ENCODE measurements around the gene ERBB2.
A peak's percentile ranks its signal among the peaks of the same experiment; 100 is the strongest.
"Not testable (repeated sequence)": the region's sequence is repeated elsewhere in the genome, so short reads cannot be mapped to it uniquely, and the experiment has no call there.

Gene ERBB2

DNA sequence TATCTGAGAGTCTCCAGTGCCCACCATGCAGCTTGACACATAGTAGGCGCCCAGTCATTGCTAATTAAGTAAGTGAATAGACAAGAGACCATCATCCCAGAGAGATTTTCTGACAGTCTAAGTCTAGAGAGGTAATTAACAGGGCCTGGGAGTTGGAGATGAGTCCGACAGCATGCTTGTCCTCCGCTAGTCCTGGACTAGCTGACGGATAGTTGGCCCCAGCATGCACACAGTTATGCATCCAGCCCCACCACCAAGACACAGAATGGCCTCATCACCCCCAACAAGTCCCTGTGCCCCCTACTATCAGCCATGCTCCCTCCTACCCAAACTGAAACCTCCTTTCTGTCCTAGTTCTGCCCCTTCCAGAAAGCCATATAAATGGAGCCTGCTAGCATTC lies 47.9 kb downstream of the ERBB2 start:
- TF ChIP-seq POLR2A (IDR thresholded peaks at IDR 0.05; ENCODE audit: extremely low read depth, insufficient read length) (no peak), MYC (IDR thresholded peaks at IDR 0.05; ENCODE audit: low read depth, low read length) (no peak)
- TF ChIP-seq, protein P1, sequence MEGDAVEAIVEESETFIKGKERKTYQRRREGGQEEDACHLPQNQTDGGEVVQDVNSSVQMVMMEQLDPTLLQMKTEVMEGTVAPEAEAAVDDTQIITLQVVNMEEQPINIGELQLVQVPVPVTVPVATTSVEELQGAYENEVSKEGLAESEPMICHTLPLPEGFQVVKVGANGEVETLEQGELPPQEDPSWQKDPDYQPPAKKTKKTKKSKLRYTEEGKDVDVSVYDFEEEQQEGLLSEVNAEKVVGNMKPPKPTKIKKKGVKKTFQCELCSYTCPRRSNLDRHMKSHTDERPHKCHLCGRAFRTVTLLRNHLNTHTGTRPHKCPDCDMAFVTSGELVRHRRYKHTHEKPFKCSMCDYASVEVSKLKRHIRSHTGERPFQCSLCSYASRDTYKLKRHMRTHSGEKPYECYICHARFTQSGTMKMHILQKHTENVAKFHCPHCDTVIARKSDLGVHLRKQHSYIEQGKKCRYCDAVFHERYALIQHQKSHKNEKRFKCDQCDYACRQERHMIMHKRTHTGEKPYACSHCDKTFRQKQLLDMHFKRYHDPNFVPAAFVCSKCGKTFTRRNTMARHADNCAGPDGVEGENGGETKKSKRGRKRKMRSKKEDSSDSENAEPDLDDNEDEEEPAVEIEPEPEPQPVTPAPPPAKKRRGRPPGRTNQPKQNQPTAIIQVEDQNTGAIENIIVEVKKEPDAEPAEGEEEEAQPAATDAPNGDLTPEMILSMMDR (IDR thresholded peaks at IDR 0.05; ENCODE audit: low read depth, low read length) = no peak
- TF ChIP-seq, protein P2, sequence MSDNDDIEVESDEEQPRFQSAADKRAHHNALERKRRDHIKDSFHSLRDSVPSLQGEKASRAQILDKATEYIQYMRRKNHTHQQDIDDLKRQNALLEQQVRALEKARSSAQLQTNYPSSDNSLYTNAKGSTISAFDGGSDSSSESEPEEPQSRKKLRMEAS (IDR thresholded peaks at IDR 0.05; ENCODE audit: low read depth, low read length) = no peak
- DNase-seq (ENCODE audit: low read depth) = no peak

GRCh38 chr17:39748444-39749034 lies 48.7 kb downstream of the ERBB2 start:
- not testable (repeated sequence) for DNase-seq (ENCODE audit: low read depth); H3K4me3 ChIP-seq (ENCODE audit: low read depth, low read length)

More for the DNA sequence above, 47.9 kb downstream of the ERBB2 start:
- no peak overlapping the region for H3K4me3 ChIP-seq (ENCODE audit: low read depth, low read length)

DNA sequence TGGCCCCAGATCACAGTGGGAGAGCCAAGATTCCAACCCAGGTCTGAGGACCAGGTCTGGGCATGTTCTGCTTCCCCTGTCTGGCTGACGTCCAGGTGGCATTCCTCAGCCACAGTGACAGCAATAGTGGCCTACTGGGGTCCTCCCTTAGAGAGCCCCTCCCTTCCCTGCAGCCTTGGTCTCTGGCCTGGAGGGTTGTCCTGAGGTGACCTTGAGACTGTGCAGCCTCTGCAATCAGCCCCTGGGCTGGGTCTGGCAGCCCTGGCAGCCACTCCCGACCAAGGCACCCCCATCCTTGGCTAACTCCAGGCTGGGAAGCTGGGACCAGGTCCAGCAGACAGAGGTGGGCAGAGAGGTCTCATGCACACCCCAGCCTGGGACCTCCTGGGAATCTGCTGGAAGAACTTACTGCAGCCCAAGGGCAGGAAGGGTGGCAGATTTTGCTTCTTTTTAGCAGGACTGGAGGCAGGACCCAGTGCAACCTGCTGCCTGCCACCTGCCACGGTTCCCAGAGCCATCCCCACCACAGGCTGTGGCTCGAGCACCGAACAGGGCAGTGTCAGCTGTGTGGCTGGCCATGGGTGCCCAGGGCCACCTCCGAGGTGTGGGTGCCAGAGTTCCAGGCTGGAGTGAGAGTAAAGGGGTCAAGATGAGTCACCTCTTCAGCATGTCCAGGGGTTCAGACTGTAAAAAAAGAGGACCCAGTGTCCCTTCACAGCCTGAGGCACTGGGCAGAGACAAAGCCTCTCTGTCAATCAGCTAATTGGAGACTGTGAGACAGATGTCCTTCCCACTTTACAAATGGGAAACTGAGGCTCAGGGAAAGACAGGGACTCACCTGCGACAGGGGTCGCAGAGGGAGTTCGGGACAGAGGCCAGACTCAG lies 50.5 kb downstream of the ERBB2 start:
- TF ChIP-seq, protein P1 (IDR thresholded peaks at IDR 0.05; ENCODE audit: low read depth, low read length) = no peak
- TF ChIP-seq MYC (IDR thresholded peaks at IDR 0.05; ENCODE audit: low read depth, low read length) (no peak), POLR2A (IDR thresholded peaks at IDR 0.05; ENCODE audit: extremely low read depth, insufficient read length) (no peak)
- TF ChIP-seq, protein P2 (IDR thresholded peaks at IDR 0.05; ENCODE audit: low read depth, low read length) = no peak
- no peak overlapping the region for H3K4me3 ChIP-seq (ENCODE audit: low read depth, low read length)
- no peak for DNase-seq (ENCODE audit: low read depth)

DNA sequence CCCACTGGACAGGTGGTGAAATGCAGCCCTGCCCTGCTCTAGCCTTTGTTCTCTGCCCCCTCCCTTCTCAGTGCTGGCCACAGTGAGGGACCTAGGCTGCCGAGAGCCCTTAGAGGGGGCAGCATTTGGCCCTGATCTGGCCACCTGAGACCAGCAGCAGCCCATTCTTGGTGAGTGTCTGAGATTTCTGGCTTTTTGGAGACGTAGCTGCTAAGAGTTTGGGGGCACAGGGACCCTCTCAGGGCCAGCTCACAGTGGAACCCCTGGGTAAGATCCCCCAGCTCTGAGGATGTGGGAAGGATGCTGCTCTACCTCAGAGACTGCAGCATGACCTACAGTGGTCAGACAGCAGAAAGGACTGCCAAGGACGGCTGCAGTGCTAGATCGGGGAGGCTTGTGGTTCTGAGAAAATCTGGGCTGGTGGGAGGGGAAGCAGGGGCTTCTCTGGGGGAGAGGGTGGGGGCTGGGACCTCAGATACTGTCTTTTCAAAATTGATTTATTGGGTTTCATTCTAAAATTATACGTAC lies 51.2 kb downstream of the ERBB2 start:
- DNase-seq (ENCODE audit: low read depth) = no peak
- no peak overlapping the region for H3K4me3 ChIP-seq (ENCODE audit: low read depth, low read length)
- TF ChIP-seq MYC (IDR thresholded peaks at IDR 0.05; ENCODE audit: low read depth, low read length) = no peak
- TF ChIP-seq, protein P2 (IDR thresholded peaks at IDR 0.05; ENCODE audit: low read depth, low read length) = no peak
- no peak for TF ChIP-seq POLR2A (IDR thresholded peaks at IDR 0.05; ENCODE audit: extremely low read depth, insufficient read length)
- TF ChIP-seq, protein P1 (IDR thresholded peaks at IDR 0.05; ENCODE audit: low read depth, low read length) = no peak

- H3K4me3 ChIP-seq (ENCODE audit: low read depth, low read length) = no peak overlapping the region
- no peak for DNase-seq (ENCODE audit: low read depth)
- no peak for TF ChIP-seq MYC (IDR thresholded peaks at IDR 0.05; ENCODE audit: low read depth, low read length)
- TF ChIP-seq, protein P2 (IDR thresholded peaks at IDR 0.05; ENCODE audit: low read depth, low read length) = no peak
Observed at GRCh38 chr17:39751637-39752036, 51.8 kb downstream of the ERBB2 start.

GRCh38 chr17:39752241-39752881 lies 52.5 kb downstream of the ERBB2 start:
- no peak overlapping the region for H3K4me3 ChIP-seq (ENCODE audit: low read depth, low read length)
- no peak for TF ChIP-seq POLR2A (IDR thresholded peaks at IDR 0.05; ENCODE audit: extremely low read depth, insufficient read length)
- no peak for TF ChIP-seq MYC (IDR thresholded peaks at IDR 0.05; ENCODE audit: low read depth, low read length)
- TF ChIP-seq, protein P1 (IDR thresholded peaks at IDR 0.05; ENCODE audit: low read depth, low read length) = no peak
- TF ChIP-seq, protein P2 (IDR thresholded peaks at IDR 0.05; ENCODE audit: low read depth, low read length) = no peak
- DNase-seq (ENCODE audit: low read depth) = peak; percentile 54
